GM18505 (cell line): ENCODE measurements around the gene XBP1.

Source experiments
- ATAC-seq: cut with Tn5 transposase; IDR thresholded peaks from one replicate; pipeline ENCODE4 v1.9.1; 2021; ENCODE audit not compliant: unreplicated experiment
- POLR2A ChIP-seq: IDR thresholded peaks from 4 replicates; pipeline ENCODE4 v1.6.1; 2011; ENCODE audit warnings: borderline replicate concordance; ENCODE audit not compliant: insufficient read depth, insufficient read length; ENCODE audit errors: extremely low read depth

Gene XBP1

GRCh38 chr22:28793976-28794584, 6.3 kb downstream of the XBP1 start:
- no peak for ATAC-seq
- no peak for TF ChIP-seq POLR2A

GRCh38 chr22:28792491-28793383, 7.6 kb downstream of the XBP1 start:
- no peak for TF ChIP-seq POLR2A
- ATAC-seq: peak; percentile 37

GRCh38 chr22:28791841-28792490, 8.4 kb downstream of the XBP1 start:
- peak; percentile 49 for ATAC-seq
- TF ChIP-seq POLR2A: no peak

GRCh38 chr22:28791124-28791523, 9.2 kb downstream of the XBP1 start:
- ATAC-seq: no peak
- TF ChIP-seq POLR2A: no peak

GRCh38 chr22:28788601-28789000, 11.8 kb downstream of the XBP1 start:
- no peak for ATAC-seq
- TF ChIP-seq POLR2A: no peak

- TF ChIP-seq POLR2A: no peak
- ATAC-seq: no peak
Observed at GRCh38 chr22:28783786-28784671, 16.3 kb downstream of the XBP1 start.

- TF ChIP-seq POLR2A: no peak
- no peak for ATAC-seq
Observed at GRCh38 chr22:28780296-28780695, 20.1 kb downstream of the XBP1 start.

GRCh38 chr22:28779833-28780232, 20.5 kb downstream of the XBP1 start:
- ATAC-seq: no peak
- TF ChIP-seq POLR2A: no peak

- TF ChIP-seq POLR2A: no peak
- no peak for ATAC-seq
Observed at GRCh38 chr22:28774378-28774777, 26.0 kb downstream of the XBP1 start.

GRCh38 chr22:28773461-28773867, 26.9 kb downstream of the XBP1 start:
- ATAC-seq: no peak

GRCh38 chr22:28772633-28773460, 27.5 kb downstream of the XBP1 start, which contains the start of gene CCDC117:
CCDC117 (plus strand) TSS chr22:28772695; CDS start chr22:28772850, 155 bp downstream.
- peak; percentile 83 for TF ChIP-seq POLR2A
- peak; percentile 83 for ATAC-seq

More at GRCh38 chr22:28773461-28773867, 26.9 kb downstream of the XBP1 start:
- no peak for TF ChIP-seq POLR2A
